HG02852 (cell line): ENCODE data around the gene DNAJB4.
"Not testable (repeated sequence)": the region's sequence is repeated elsewhere in the genome, so short reads cannot be mapped to it uniquely, and the experiment has no call there.

Source experiments
- ATAC-seq: cut with Tn5 transposase; IDR thresholded peaks from one replicate; pipeline ENCODE4 v1.9.1; 2021; ENCODE audit warnings: mild to moderate bottlenecking, moderate library complexity; ENCODE audit not compliant: unreplicated experiment

DNAJB4 gene

DNA sequence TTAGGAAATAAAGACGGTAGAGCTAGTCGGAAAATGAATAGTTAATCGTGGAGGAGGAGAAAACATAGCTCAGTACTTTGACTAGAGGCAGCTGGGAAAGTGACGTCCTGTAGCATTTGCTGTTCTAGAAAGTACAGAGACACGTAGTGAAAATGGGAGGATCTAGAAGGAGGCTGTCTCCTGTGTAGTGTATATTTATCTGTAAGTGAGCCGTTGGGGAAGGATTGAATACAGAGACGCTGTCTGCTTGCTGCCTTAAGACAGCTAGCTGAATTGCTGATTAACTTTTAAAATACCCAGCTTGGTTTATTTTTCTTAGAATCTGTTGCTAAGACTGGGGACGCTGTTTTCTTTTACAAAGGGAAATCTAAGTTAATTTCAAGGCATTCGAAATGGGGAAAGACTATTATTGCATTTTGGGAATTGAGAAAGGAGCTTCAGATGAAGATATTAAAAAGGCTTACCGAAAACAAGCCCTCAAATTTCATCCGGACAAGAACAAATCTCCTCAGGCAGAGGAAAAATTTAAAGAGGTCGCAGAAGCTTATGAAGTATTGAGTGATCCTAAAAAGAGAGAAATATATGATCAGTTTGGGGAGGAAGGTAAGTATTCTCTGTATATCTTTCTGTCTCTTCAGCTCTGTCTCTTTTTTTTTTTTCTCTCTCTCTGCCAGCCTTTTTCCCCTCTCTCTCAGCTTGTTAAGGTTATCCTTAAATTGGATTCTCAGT, at the start of gene DNAJB4:
DNAJB4 (plus strand) TSS at position 221 of the 729 bp plus-strand sequence; CDS start at position 393, 172 bp downstream.
- ATAC-seq = peak; percentile 99

- no peak for ATAC-seq
These were observed 49.0 kb upstream of the DNAJB4 start for GRCh38 chr1:77955709-77956108.

DNA sequence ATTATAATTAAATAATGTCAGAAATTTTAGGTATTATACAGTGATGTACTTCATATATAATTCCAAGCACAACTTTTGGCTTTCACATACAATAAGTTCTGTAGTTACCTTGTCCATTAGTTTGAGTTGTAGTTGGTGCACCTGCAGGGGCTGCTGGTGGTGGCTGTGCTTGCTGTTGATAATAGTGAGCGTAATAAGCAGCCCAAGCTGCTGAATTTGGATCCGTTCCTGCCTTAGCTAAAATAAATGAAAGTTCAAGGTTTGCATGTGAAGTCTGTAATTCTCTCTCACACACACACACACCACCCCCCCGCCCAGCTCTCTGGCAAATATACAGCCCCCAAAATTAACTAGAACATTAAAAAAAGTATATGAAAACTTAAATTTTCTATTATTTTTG, 48.3 kb upstream of the DNAJB4 start:
- no peak for ATAC-seq

DNA sequence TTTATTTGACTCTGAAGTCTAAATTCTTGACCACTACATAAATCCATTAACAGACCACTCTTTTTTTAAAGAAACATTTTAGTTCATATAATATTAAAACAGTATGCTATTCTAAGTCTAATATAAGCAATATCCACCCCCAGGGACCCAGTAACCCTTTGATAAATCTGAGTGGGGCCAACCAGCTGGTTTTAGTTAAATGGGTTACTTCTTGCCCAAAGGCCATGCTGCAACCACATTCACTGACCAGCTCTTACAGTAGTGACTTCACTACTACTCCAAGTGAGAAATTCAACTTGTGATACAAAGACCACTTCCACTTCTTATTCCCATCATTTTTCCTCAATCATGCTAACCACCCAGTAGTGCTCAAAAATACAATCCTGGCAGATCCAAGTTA, 46.3 kb upstream of the DNAJB4 start:
- no peak for ATAC-seq

DNA sequence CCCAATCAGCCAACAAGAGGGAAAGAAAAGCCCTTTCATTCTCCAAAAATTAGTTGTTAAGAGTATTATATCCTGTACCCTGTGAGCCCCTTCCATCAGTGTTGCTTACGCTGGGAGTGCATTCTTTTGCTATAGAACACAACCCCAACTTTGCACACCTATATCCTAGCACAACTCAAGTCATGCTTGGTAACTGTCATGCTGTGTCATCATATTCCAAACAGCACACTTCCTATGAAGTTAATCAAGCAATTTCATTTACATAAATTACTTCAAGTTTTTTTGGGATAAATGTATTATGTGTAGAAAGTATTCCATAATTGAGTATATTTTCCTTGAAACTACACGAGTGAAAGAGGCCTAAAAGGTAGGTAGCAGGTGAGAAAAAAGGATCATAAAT, 45.9 kb upstream of the DNAJB4 start:
- no peak for ATAC-seq

GRCh38 chr1:77961392-77961791, 43.3 kb upstream of the DNAJB4 start:
- ATAC-seq = no peak

DNA sequence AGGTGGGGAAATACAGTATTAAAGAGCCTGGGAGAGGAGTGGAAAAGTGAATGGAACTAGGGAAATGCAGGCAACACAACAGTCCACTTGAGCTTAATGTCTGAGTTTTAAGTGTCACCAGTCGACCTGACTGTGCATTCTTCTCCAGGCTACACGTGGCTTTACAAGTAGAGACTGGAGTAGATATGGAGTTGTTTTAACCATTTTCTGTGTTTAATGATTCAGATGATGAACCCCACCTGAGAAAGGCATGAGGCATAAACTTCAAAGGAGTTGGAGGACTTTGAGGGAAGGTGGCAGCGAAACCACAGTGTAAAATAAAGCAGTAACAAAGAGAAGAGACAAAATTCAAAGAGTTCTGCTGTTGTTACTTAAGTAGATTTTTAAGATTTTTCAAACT, 38.4 kb upstream of the DNAJB4 start:
- ATAC-seq = no peak

DNA sequence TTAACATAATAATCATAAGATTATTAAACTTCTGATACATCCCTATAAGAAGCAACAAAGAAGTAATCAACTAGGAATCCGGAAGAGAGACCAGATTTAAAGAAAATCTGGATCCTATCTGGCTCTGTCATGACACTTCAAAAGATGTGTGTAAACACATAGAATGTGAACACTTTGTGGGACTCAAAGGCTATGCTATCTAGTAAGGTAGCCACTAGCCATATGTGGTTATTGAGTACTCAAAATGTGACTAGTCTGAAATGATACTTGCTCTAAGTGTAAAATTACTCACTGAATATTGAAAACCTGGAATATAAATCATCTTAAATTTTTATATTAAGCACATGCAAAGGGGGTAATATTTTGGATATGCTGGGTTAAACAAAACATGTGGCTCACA, 34.5 kb upstream of the DNAJB4 start:
- no peak for ATAC-seq

- ATAC-seq = no peak
These were observed 32.7 kb upstream of the DNAJB4 start for GRCh38 chr1:77972080-77972479.

- no peak for ATAC-seq
These were observed 29.4 kb upstream of the DNAJB4 start for GRCh38 chr1:77975386-77975785.

- ATAC-seq = no peak
These were observed 28.8 kb upstream of the DNAJB4 start for GRCh38 chr1:77975907-77976306.

DNA sequence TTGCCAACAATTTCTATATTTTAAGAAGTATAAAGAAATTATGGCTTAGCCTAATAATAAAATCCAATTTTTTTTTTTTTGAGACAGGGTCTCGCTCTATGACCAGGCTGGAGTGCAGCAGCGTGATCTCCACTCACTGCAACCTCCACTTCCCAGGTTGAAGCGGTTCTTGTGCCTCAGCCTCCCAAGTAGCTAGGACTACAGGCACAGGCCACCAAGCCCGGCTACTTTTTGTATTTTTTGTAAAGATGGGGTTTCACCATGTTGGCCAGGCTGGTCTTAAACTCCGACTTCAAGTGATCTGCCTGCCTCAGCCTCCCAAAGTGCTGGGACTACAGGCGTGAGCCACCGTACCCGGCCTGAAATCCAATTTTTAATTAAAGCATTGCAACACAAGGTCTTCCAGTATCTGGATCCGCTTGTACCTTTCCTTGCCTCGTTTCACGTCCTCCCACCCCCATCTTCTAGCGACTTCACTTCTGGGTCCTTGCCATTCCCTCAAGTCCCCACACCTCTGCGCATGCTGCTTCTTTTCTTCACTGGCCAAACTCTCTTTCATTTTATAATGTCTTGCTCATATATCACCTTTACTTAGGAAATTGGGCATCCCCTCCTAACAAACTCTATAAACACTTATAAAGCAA, 28.2 kb upstream of the DNAJB4 start:
- ATAC-seq = no peak

- ATAC-seq = peak; percentile 0
These were observed 26.8 kb upstream of the DNAJB4 start for GRCh38 chr1:77977989-77978292.

- ATAC-seq = peak; percentile 71
These were observed 26.3 kb upstream of the DNAJB4 start for GRCh38 chr1:77978293-77978968.

DNA sequence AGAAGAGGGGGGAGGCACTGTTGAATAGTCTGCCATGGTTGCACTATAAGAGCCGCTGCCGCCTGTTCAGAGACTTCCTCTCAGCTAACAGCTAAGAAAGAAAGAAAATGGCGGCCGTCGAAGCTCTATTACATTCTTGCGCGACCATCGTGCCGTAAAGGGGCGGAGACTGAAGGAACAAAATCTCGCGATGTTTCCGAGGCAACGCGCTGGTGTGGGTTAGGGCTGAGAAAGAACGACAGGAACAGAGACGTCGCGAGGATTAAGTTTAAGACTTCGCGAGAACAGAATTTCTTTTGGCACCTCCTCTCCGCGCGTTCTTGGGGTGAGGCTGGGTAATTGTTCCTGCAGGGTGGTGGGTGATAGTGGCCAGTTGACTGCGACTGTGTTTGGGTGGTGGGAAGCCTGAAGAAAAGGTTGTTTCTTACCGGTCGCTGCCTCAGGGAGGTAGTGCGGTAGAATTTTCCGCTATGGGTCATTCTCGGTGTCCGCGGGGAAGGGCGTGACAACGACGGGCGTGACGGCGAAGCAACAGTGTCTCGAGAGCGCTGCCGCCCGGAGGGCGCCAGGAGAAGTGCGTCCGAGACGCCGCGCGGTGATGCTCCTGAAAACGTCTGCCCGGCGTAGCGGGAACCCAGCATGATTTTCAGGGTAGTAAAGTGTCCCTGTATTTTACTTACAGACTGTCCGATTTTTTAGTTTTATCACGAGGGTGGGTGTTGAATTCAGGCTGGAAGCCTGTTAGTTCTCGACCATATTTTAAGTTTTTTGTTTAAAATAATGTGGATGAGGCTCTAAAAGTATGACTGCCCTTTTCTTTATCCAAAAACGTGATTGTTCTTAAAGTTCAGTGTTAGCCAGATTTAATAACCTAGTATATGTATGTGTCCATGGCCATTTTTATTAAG, 25.5 kb upstream of the DNAJB4 start, which contains the start of gene FUBP1:
FUBP1 (minus strand) TSS at position 104 of the 908 bp plus-strand sequence; CDS start at position 36, 68 bp downstream.
- peak; percentile 73 for ATAC-seq

- not testable (repeated sequence) for ATAC-seq
These were observed 21.3 kb upstream of the DNAJB4 start for GRCh38 chr1:77983352-77983996.

- ATAC-seq = no peak
These were observed 20.8 kb upstream of the DNAJB4 start for GRCh38 chr1:77983997-77984355.

- no peak for ATAC-seq
These were observed 20.1 kb upstream of the DNAJB4 start for GRCh38 chr1:77984629-77985028.

DNA sequence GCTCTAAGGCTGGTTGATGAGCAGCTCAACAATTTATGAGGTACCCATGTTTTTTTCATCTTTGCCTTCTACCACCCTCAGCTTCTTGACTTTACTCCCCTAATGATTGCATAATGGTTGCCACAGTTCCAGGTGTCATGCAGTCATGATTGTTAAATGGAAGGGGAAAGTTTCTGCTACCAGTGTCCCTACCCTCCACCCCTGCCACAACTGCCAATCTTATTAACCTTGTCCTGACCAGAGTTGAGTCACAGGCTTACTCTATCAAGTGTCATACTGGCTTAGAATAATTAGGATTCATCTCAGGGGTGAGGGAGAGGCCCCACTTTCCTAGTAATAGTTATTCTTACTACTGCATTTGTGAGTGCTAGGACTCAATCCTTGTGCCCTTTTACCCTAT, 17.9 kb upstream of the DNAJB4 start:
- no peak for ATAC-seq

DNA sequence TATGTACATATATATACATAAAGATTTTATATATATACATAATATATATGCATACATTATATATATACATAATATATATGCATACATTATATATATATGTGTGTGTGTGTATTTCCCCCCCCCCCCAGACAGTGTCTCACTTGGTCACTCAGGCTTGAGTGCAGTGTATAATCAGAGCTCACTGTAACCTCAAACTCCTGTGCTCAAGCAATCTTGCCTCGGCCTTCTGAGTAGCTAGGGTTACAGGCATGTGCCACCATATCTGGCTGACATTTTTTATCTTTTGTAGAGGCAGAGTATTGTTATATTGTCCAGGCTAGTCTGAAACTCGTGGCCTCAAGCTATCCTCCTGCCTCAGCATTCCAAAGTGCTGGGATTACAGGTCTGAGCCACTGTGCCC, 16.8 kb upstream of the DNAJB4 start:
- no peak for ATAC-seq

DNA sequence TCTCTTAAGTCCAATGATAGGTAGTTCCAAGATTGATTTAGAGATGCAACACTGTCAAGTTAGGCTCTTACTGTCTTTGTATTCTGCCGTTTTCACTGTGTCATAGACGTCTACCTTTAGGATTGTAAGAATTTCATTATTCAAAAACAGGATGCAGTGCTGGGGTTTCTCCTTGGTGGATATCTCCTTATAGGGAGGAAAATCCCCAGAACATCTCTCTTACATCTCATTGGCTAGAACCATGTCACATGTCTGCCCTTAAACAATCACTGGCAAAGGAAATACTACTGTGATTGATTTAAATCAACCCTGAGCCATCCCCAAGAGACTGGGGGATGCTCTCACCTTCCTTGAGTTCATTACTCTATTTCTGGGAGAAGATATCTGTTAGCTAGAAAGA, 15.0 kb upstream of the DNAJB4 start:
- no peak for ATAC-seq
